Measurements from ENCODE around the gene OLFM1. TPM values are rescaled to one million over a fixed set of nuclear protein-coding genes. Genes with fewer than 3 reads are reported as not detected.
"Not testable (repeated sequence)": the region's sequence is repeated elsewhere in the genome, so short reads cannot be mapped to it uniquely, and the experiment has no call there.

The OLFM1 gene
- total RNA-seq, 1 donor from 2014 or later: 0.83 TPM

GRCh38 chr9:135060461-135061116, 26.9 kb upstream of the OLFM1 start:
- no peaks in the 10 kb centered on the region for H3K36me3 Mint-ChIP-seq (ENCODE audit: unreplicated experiment)
- no peak overlapping the region for H3K4me3 Mint-ChIP-seq (ENCODE audit: unreplicated experiment)
- no peaks in the 10 kb centered on the region for H3K4me1 Mint-ChIP-seq (ENCODE audit: unreplicated experiment)
- peaks cover 7% of the 10 kb centered on the region for H3K9me3 Mint-ChIP-seq (ENCODE audit: unreplicated experiment)
- no peak for TF ChIP-seq CTCF (IDR thresholded peaks at IDR 0.05)
- peaks cover 32% of the 10 kb centered on the region for H3K27me3 Mint-ChIP-seq (ENCODE audit: unreplicated experiment)
- H3K27ac Mint-ChIP-seq (ENCODE audit: unreplicated experiment): no peak overlapping the region
- DNase-seq (ENCODE audit: extremely low spot score, unreplicated experiment): no peak

GRCh38 chr9:135061441-135061840, 26.0 kb upstream of the OLFM1 start:
- peaks cover 7% of the 10 kb centered on the region for H3K9me3 Mint-ChIP-seq (ENCODE audit: unreplicated experiment)
- no peaks in the 10 kb centered on the region for H3K36me3 Mint-ChIP-seq (ENCODE audit: unreplicated experiment)
- H3K27ac Mint-ChIP-seq (ENCODE audit: unreplicated experiment): no peak overlapping the region
- no peak for DNase-seq (ENCODE audit: extremely low spot score, unreplicated experiment)
- TF ChIP-seq CTCF (IDR thresholded peaks at IDR 0.05): no peak
- H3K4me1 Mint-ChIP-seq (ENCODE audit: unreplicated experiment): no peaks in the 10 kb centered on the region
- peaks cover 31% of the 10 kb centered on the region for H3K27me3 Mint-ChIP-seq (ENCODE audit: unreplicated experiment)
- H3K4me3 Mint-ChIP-seq (ENCODE audit: unreplicated experiment): no peak overlapping the region

GRCh38 chr9:135062254-135062653, 25.2 kb upstream of the OLFM1 start:
- Mint-ChIP-seq H3K27me3 (ENCODE audit: unreplicated experiment) (peaks cover 27% of the 10 kb centered on the region), H3K4me1 (ENCODE audit: unreplicated experiment) (no peaks in the 10 kb centered on the region), H3K4me3 (ENCODE audit: unreplicated experiment) (no peak overlapping the region), H3K9me3 (ENCODE audit: unreplicated experiment) (peaks cover 7% of the 10 kb centered on the region), H3K27ac (ENCODE audit: unreplicated experiment) (no peak overlapping the region), H3K36me3 (ENCODE audit: unreplicated experiment) (no peaks in the 10 kb centered on the region)
- TF ChIP-seq CTCF (IDR thresholded peaks at IDR 0.05): no peak
- no peak for DNase-seq (ENCODE audit: extremely low spot score, unreplicated experiment)

- not testable (repeated sequence) for H3K4me1 Mint-ChIP-seq (ENCODE audit: unreplicated experiment); H3K4me3 Mint-ChIP-seq (ENCODE audit: unreplicated experiment); H3K9me3 Mint-ChIP-seq (ENCODE audit: unreplicated experiment); H3K27ac Mint-ChIP-seq (ENCODE audit: unreplicated experiment); H3K36me3 Mint-ChIP-seq (ENCODE audit: unreplicated experiment)
- peak; percentile 66 for DNase-seq (ENCODE audit: extremely low spot score, unreplicated experiment)
- peaks cover 17% of the 10 kb centered on the region for H3K27me3 Mint-ChIP-seq (ENCODE audit: unreplicated experiment)
Observed at GRCh38 chr9:135063466-135063865, 24.0 kb upstream of the OLFM1 start.

GRCh38 chr9:135063888-135064287, 23.6 kb upstream of the OLFM1 start:
- DNase-seq (ENCODE audit: extremely low spot score, unreplicated experiment): peak; percentile 44
- H3K4me1 Mint-ChIP-seq (ENCODE audit: unreplicated experiment); H3K27ac Mint-ChIP-seq (ENCODE audit: unreplicated experiment); H3K9me3 Mint-ChIP-seq (ENCODE audit: unreplicated experiment); H3K36me3 Mint-ChIP-seq (ENCODE audit: unreplicated experiment); H3K4me3 Mint-ChIP-seq (ENCODE audit: unreplicated experiment): not testable (repeated sequence)
- peaks cover 14% of the 10 kb centered on the region for H3K27me3 Mint-ChIP-seq (ENCODE audit: unreplicated experiment)

GRCh38 chr9:135065151-135065550, 22.3 kb upstream of the OLFM1 start:
- H3K27me3 Mint-ChIP-seq (ENCODE audit: unreplicated experiment): peaks cover 4% of the 10 kb centered on the region
- DNase-seq (ENCODE audit: extremely low spot score, unreplicated experiment): peak; percentile 73

More at GRCh38 chr9:135065151-135065550, 22.3 kb upstream of the OLFM1 start:
- no peak overlapping the region for H3K4me3 Mint-ChIP-seq (ENCODE audit: unreplicated experiment)
- H3K27ac Mint-ChIP-seq (ENCODE audit: unreplicated experiment): no peak overlapping the region
- TF ChIP-seq CTCF (IDR thresholded peaks at IDR 0.05): no peak
- no peaks in the 10 kb centered on the region for H3K4me1 Mint-ChIP-seq (ENCODE audit: unreplicated experiment)
- H3K9me3 Mint-ChIP-seq (ENCODE audit: unreplicated experiment): peaks cover 7% of the 10 kb centered on the region
- H3K36me3 Mint-ChIP-seq (ENCODE audit: unreplicated experiment): no peaks in the 10 kb centered on the region
